IgD-negative memory B cell (primary cell): ENCODE measurements around the gene ZDHHC9. TPM values are rescaled to one million over a fixed set of nuclear protein-coding genes. Genes with fewer than 3 reads are reported as not detected.

Experiments used
- H3K27ac Mint-ChIP-seq, 3 donors: one replicate each; pipeline ENCODE4 v1.8.0; 2020 to 2022; ENCODE audit warnings: mild to moderate bottlenecking in 3 of 3, mixed read lengths in 3 of 3, moderate library complexity in 1 of 3
- H3K27me3 Mint-ChIP-seq: one replicate; pipeline ENCODE4 v1.8.0; 2021; ENCODE audit warnings: mixed read lengths
- H3K36me3 Mint-ChIP-seq: one replicate; pipeline ENCODE4 v1.8.0; 2020; ENCODE audit warnings: mild to moderate bottlenecking, mixed read lengths
- H3K4me1 Mint-ChIP-seq, 3 donors: one replicate each; pipeline ENCODE4 v1.8.0; 2020 to 2022; ENCODE audit warnings: mixed read lengths in 3 of 3, mild to moderate bottlenecking in 1 of 3
- H3K4me3 Mint-ChIP-seq, 4 donors: one replicate each; pipeline ENCODE4 v1.8.0; 2020 to 2022; ENCODE audit warnings: mild to moderate bottlenecking in 4 of 4, mixed read lengths in 4 of 4, moderate library complexity in 3 of 4
- H3K9me3 Mint-ChIP-seq, 3 donors: one replicate each; pipeline ENCODE4 v1.8.0; 2020 to 2021; ENCODE audit warnings: mixed read lengths in 3 of 3, mild to moderate bottlenecking in 1 of 3
- polyA plus RNA-seq: library from polyadenylated mRNA; unstranded; fragments of 300-500 nt; fragmentation: Illumina TruSeq; gene quantifications from one replicate; pipeline ENCODE4 v1.2.3, GENCODE V29; 2021

Gene ZDHHC9
- polyA plus RNA-seq, 1 donor from 2014 or later, result 4.8 TPM

- Mint-ChIP-seq H3K36me3 (no peaks in the 10 kb centered on the region), H3K9me3 (no peaks in the 10 kb centered on the region), H3K4me3 (peak overlapping the region in 2 of 4 donors; percentile 74 to 84), H3K4me1 (peaks cover 49 to 65% (median 64%) of the 10 kb centered on the region in 3 donors), H3K27ac (peak overlapping the region; percentile 78 to 99 (median 88)), H3K27me3 (peaks cover 2% of the 10 kb centered on the region)
These were observed 72.3 kb downstream of the ZDHHC9 start for GRCh38 chrX:129771266-129771995.

- Mint-ChIP-seq H3K9me3 (no peaks in the 10 kb centered on the region), H3K27ac (peak overlapping the region; percentile 85 to 94 (median 90)), H3K27me3 (peaks cover 2% of the 10 kb centered on the region), H3K4me3 (peak overlapping the region; percentile 17 to 72 (median 59)), H3K36me3 (no peaks in the 10 kb centered on the region), H3K4me1 (peaks cover 46 to 55% (median 50%) of the 10 kb centered on the region in 3 donors)
These were observed 74.1 kb downstream of the ZDHHC9 start for GRCh38 chrX:129769467-129770154.

- H3K9me3 Mint-ChIP-seq, result no peaks in the 10 kb centered on the region
- peak overlapping the region; percentile 90 to 94 (median 90) for H3K27ac Mint-ChIP-seq
- H3K27me3 Mint-ChIP-seq, result peaks cover 4% of the 10 kb centered on the region
- no peaks in the 10 kb centered on the region for H3K36me3 Mint-ChIP-seq
- H3K4me1 Mint-ChIP-seq, result peaks cover 41 to 49% (median 43%) of the 10 kb centered on the region in 3 donors
- H3K4me3 Mint-ChIP-seq, result peak overlapping the region in 3 of 4 donors; percentile 58 to 72 (median 66)
These were observed 74.9 kb downstream of the ZDHHC9 start for GRCh38 chrX:129768586-129769466.

GRCh38 chrX:129768186-129768585 is 75.5 kb downstream of the ZDHHC9 start:
- Mint-ChIP-seq H3K36me3 (no peaks in the 10 kb centered on the region), H3K4me1 (peaks cover 39 to 47% (median 41%) of the 10 kb centered on the region in 3 donors), H3K27me3 (peaks cover 4% of the 10 kb centered on the region), H3K27ac (peak overlapping the region; percentile 59 to 94 (median 90)), H3K9me3 (no peaks in the 10 kb centered on the region), H3K4me3 (peak overlapping the region in 3 of 4 donors; percentile 25 to 58 (median 42))

- Mint-ChIP-seq H3K4me1 (peaks cover 20 to 25% (median 20%) of the 10 kb centered on the region in 3 donors), H3K27me3 (peaks cover 2% of the 10 kb centered on the region)
These were observed 80.0 kb downstream of the ZDHHC9 start for GRCh38 chrX:129763666-129764065.

GRCh38 chrX:129762448-129762847 is 81.2 kb downstream of the ZDHHC9 start:
- Mint-ChIP-seq H3K27ac (peak overlapping the region in 1 of 3 donors; percentile 64), H3K4me1 (peaks cover 19 to 24% (median 22%) of the 10 kb centered on the region in 3 donors), H3K27me3 (peaks cover 2% of the 10 kb centered on the region)

More at GRCh38 chrX:129763666-129764065, 80.0 kb downstream of the ZDHHC9 start:
- H3K27ac Mint-ChIP-seq, result no peak overlapping the region
- H3K36me3 Mint-ChIP-seq, result no peaks in the 10 kb centered on the region
- no peak overlapping the region for H3K4me3 Mint-ChIP-seq
- H3K9me3 Mint-ChIP-seq, result no peaks in the 10 kb centered on the region

GRCh38 chrX:129761596-129761995 is 82.1 kb downstream of the ZDHHC9 start:
- H3K27ac Mint-ChIP-seq, result no peak overlapping the region
- peaks cover 2% of the 10 kb centered on the region for H3K27me3 Mint-ChIP-seq
- H3K36me3 Mint-ChIP-seq, result no peaks in the 10 kb centered on the region
- no peak overlapping the region for H3K4me3 Mint-ChIP-seq
- peaks cover 20 to 25% (median 20%) of the 10 kb centered on the region in 3 donors for H3K4me1 Mint-ChIP-seq
- no peaks in the 10 kb centered on the region for H3K9me3 Mint-ChIP-seq

More at GRCh38 chrX:129762448-129762847, 81.2 kb downstream of the ZDHHC9 start:
- Mint-ChIP-seq H3K9me3 (no peaks in the 10 kb centered on the region), H3K36me3 (no peaks in the 10 kb centered on the region), H3K4me3 (no peak overlapping the region)

GRCh38 chrX:129760981-129761380 is 82.7 kb downstream of the ZDHHC9 start:
- no peak overlapping the region for H3K27ac Mint-ChIP-seq
- no peaks in the 10 kb centered on the region for H3K9me3 Mint-ChIP-seq
- no peak overlapping the region for H3K4me3 Mint-ChIP-seq
- peaks cover 19 to 30% (median 25%) of the 10 kb centered on the region in 3 donors for H3K4me1 Mint-ChIP-seq
- H3K27me3 Mint-ChIP-seq, result peaks cover 2% of the 10 kb centered on the region
- no peaks in the 10 kb centered on the region for H3K36me3 Mint-ChIP-seq

GRCh38 chrX:129760155-129760554 is 83.5 kb downstream of the ZDHHC9 start:
- Mint-ChIP-seq H3K9me3 (no peaks in the 10 kb centered on the region), H3K27ac (peak overlapping the region in 2 of 3 donors; percentile 53 to 80), H3K4me1 (peaks cover 17 to 31% (median 28%) of the 10 kb centered on the region in 3 donors), H3K27me3 (peaks cover 2% of the 10 kb centered on the region), H3K4me3 (peak overlapping the region in 2 of 4 donors; percentile 47 to 52), H3K36me3 (no peaks in the 10 kb centered on the region)

GRCh38 chrX:129759576-129760061 is 84.1 kb downstream of the ZDHHC9 start:
- Mint-ChIP-seq H3K27me3 (peaks cover 2% of the 10 kb centered on the region), H3K4me3 (peak overlapping the region in 2 of 4 donors; percentile 21 to 67), H3K4me1 (peaks cover 17 to 34% (median 28%) of the 10 kb centered on the region in 3 donors), H3K9me3 (no peaks in the 10 kb centered on the region), H3K27ac (peak overlapping the region in 2 of 3 donors; percentile 33 to 53), H3K36me3 (no peaks in the 10 kb centered on the region)

GRCh38 chrX:129755779-129756650 is 87.7 kb downstream of the ZDHHC9 start:
- H3K36me3 Mint-ChIP-seq, result no peaks in the 10 kb centered on the region
- peak overlapping the region in 3 of 4 donors; percentile 12 to 81 (median 53) for H3K4me3 Mint-ChIP-seq
- peaks cover 24 to 42% (median 28%) of the 10 kb centered on the region in 3 donors for H3K4me1 Mint-ChIP-seq
- peak overlapping the region; percentile 10 to 73 (median 36) for H3K27ac Mint-ChIP-seq
- H3K27me3 Mint-ChIP-seq, result peaks cover 3% of the 10 kb centered on the region
- H3K9me3 Mint-ChIP-seq, result no peaks in the 10 kb centered on the region

- Mint-ChIP-seq H3K27me3 (peaks cover 4% of the 10 kb centered on the region), H3K4me3 (peak overlapping the region in 1 of 4 donors; percentile 56), H3K4me1 (peaks cover 18 to 36% (median 28%) of the 10 kb centered on the region in 3 donors), H3K27ac (peak overlapping the region; percentile 6 to 53 (median 28)), H3K9me3 (no peaks in the 10 kb centered on the region), H3K36me3 (no peaks in the 10 kb centered on the region)
These were observed 89.3 kb downstream of the ZDHHC9 start for GRCh38 chrX:129754056-129755024.
